ENCODE data around the gene TSC2. TPM values are rescaled to one million over a fixed set of nuclear protein-coding genes. Genes with fewer than 3 reads are reported as not detected.
"Not testable (repeated sequence)": the region's sequence is repeated elsewhere in the genome, so short reads cannot be mapped to it uniquely, and the experiment has no call there.

TSC2 gene
- total RNA-seq, 1 donor from 2014 or later = 49.6 TPM

- no peak for DNase-seq (ENCODE audit: low read depth)
Observed at GRCh38 chr16:2096853-2097595, 49.2 kb downstream of the TSC2 start.

GRCh38 chr16:2097689-2098088, 49.9 kb downstream of the TSC2 start:
- DNase-seq (ENCODE audit: low read depth) = not testable (repeated sequence)

GRCh38 chr16:2101581-2101980, 53.8 kb downstream of the TSC2 start:
- not testable (repeated sequence) for DNase-seq (ENCODE audit: low read depth)

GRCh38 chr16:2102471-2102870, 54.7 kb downstream of the TSC2 start:
- no peak for DNase-seq (ENCODE audit: low read depth)

- DNase-seq (ENCODE audit: low read depth) = not testable (repeated sequence)
Observed at GRCh38 chr16:2104464-2104863, 56.7 kb downstream of the TSC2 start.

GRCh38 chr16:2105291-2105690, 57.5 kb downstream of the TSC2 start:
- not testable (repeated sequence) for DNase-seq (ENCODE audit: low read depth)

- DNase-seq (ENCODE audit: low read depth) = not testable (repeated sequence)
Observed at GRCh38 chr16:2105769-2106168, 58.0 kb downstream of the TSC2 start.

GRCh38 chr16:2106211-2106610, 58.4 kb downstream of the TSC2 start:
- not testable (repeated sequence) for DNase-seq (ENCODE audit: low read depth)

GRCh38 chr16:2107121-2107790, 59.5 kb downstream of the TSC2 start:
- DNase-seq (ENCODE audit: low read depth) = peak; percentile 71

- DNase-seq (ENCODE audit: low read depth) = not testable (repeated sequence)
Observed at GRCh38 chr16:2107791-2108125, 60.0 kb downstream of the TSC2 start.

GRCh38 chr16:2108446-2109270, 60.9 kb downstream of the TSC2 start:
- DNase-seq (ENCODE audit: low read depth) = not testable (repeated sequence)

- DNase-seq (ENCODE audit: low read depth) = not testable (repeated sequence)
Observed at GRCh38 chr16:2109271-2109580, 61.4 kb downstream of the TSC2 start.

- DNase-seq (ENCODE audit: low read depth) = not testable (repeated sequence)
Observed at GRCh38 chr16:2109872-2110271, 62.1 kb downstream of the TSC2 start.

GRCh38 chr16:2110332-2111008, 62.7 kb downstream of the TSC2 start:
- DNase-seq (ENCODE audit: low read depth) = not testable (repeated sequence)

- not testable (repeated sequence) for DNase-seq (ENCODE audit: low read depth)
Observed at GRCh38 chr16:2111009-2111353, 63.2 kb downstream of the TSC2 start.

- not testable (repeated sequence) for DNase-seq (ENCODE audit: low read depth)
Observed at GRCh38 chr16:2111412-2112335, 63.9 kb downstream of the TSC2 start.

- DNase-seq (ENCODE audit: low read depth) = not testable (repeated sequence)
Observed at GRCh38 chr16:2112539-2113106, 64.8 kb downstream of the TSC2 start.

- not testable (repeated sequence) for DNase-seq (ENCODE audit: low read depth)
Observed at GRCh38 chr16:2114225-2114624, 66.4 kb downstream of the TSC2 start.

GRCh38 chr16:2114885-2115590, 67.3 kb downstream of the TSC2 start:
- DNase-seq (ENCODE audit: low read depth) = not testable (repeated sequence)

Data from myocyte (in vitro differentiated cells).